Common myeloid progenitor, CD34-positive (primary cell): Measurements from ENCODE around the gene KRT83.
"Not testable (repeated sequence)": the region's sequence is repeated elsewhere in the genome, so short reads cannot be mapped to it uniquely, and the experiment has no call there.

Experiments
- CTCF ChIA-PET: fragments of 350-600 bp; sonication (Branson Sonifier 250); formaldehyde crosslinking; loops from one replicate; lab custom pipeline; 2021; ENCODE audit warnings: antibody characterized with exemption; lab: Charles Lee
- POLR2A ChIA-PET: fragments of 350-600 bp; sonication (Branson Sonifier 250); formaldehyde crosslinking; loops from one replicate; lab custom pipeline; 2021; ENCODE audit warnings: antibody characterized with exemption; lab: Charles Lee
- DNase-seq, 3 donors: peaks; one replicate each; pipeline versions ENCODE4 v3.0.0 to v3.0.0-alpha.2; 2013
- H3K27ac ChIP-seq, 2 experiments: 1 replicate in 1 of 2; 2 replicates in 1 of 2; pipeline ENCODE4 v1.7.0; 2013; ENCODE audit warnings: inconsistent platforms in 2 of 2, low read length in 2 of 2, mild to moderate bottlenecking in 2 of 2, low read depth in 1 of 2, moderate library complexity in 1 of 2; ENCODE audit not compliant: severe bottlenecking in 2 of 2, insufficient read depth in 1 of 2, poor library complexity in 1 of 2
- H3K27me3 ChIP-seq, 5 experiments: replicated peaks in 2 of 5; 1 replicate in 3 of 5; 2 replicates in 2 of 5; pipeline versions ENCODE4 v1.6.1 to v1.7.0; 2013; ENCODE audit warnings: low read length in 4 of 5, mild to moderate bottlenecking in 2 of 5, moderate library complexity in 2 of 5, inconsistent platforms in 1 of 5; ENCODE audit not compliant: insufficient read depth in 5 of 5, control insufficient read depth in 4 of 5
- H3K36me3 ChIP-seq, 4 experiments: 1 replicate in 2 of 4; 2 replicates in 2 of 4; pipeline versions ENCODE4 v1.6.1 to v1.7.0; 2013; ENCODE audit warnings: low read length in 3 of 4, control low read depth in 1 of 4, mild to moderate bottlenecking in 1 of 4; ENCODE audit not compliant: control insufficient read depth in 4 of 4, insufficient read depth in 4 of 4
- H3K4me1 ChIP-seq, 4 experiments: 1 replicate in 3 of 4; 2 replicates in 1 of 4; pipeline versions ENCODE4 v1.6.1 to v1.7.1; 2013; ENCODE audit warnings: low read length in 3 of 4, mild to moderate bottlenecking in 3 of 4, control low read depth in 1 of 4, inconsistent platforms in 1 of 4, moderate library complexity in 1 of 4; ENCODE audit not compliant: control insufficient read depth in 4 of 4, insufficient read depth in 4 of 4; ENCODE audit errors: control extremely low read depth in 1 of 4
- H3K4me3 ChIP-seq, 7 experiments: 1 replicate in 4 of 7; 2 replicates in 3 of 7; pipeline versions ENCODE4 v1.5.1 to v1.7.0; 2013; ENCODE audit warnings: mild to moderate bottlenecking in 7 of 7, low read length in 6 of 7, moderate library complexity in 6 of 7, inconsistent platforms in 2 of 7, low read depth in 2 of 7, control low read depth in 1 of 7; ENCODE audit not compliant: insufficient read depth in 4 of 7, control insufficient read depth in 1 of 7; ENCODE audit errors: extremely low read depth in 1 of 7
- H3K9me3 ChIP-seq, 5 experiments: 1 replicate in 4 of 5; 2 replicates in 1 of 5; pipeline versions ENCODE4 v1.6.1 to v1.7.1; 2013; ENCODE audit warnings: low read length in 4 of 5, mild to moderate bottlenecking in 2 of 5, inconsistent platforms in 1 of 5, low read depth in 1 of 5, moderate library complexity in 1 of 5; ENCODE audit not compliant: control insufficient read depth in 4 of 5, insufficient read depth in 2 of 5; ENCODE audit errors: control extremely low read depth in 1 of 5
- WGBS: methylation state at CpG from one replicate; pipeline ENCODE4 v1.1.5; 2013; ENCODE audit not compliant: insufficient coverage; 5-methylcytosine and 5-hydroxymethylcytosine counted together

Gene KRT83

DNA sequence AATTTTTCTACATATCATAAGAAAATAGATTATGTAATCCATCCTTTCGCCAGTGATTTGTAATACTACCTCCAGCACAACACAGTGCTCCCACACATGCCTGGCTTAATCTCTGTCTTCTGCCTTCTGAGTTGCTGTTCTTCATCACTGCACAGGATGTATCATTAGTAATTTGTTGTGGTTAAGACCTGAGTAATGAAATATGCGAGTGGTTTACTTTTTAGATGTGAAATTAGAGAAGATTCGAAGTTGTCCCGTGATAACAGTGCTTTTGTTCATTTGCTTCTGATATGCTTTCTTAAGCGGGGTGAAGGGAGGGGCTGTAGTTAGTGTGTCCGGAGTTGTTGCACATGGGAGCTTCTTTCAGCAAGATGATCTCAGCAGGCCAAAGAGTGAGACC is 28.0 kb upstream of the KRT83 start:
- H3K27ac ChIP-seq, result no peak overlapping the region
- H3K4me1 ChIP-seq, result peaks cover 0 to 18% (median 7%) of the 10 kb centered on the region in 4 experiments
- peaks cover 0 to 19% (median 0%) of the 10 kb centered on the region in 5 experiments for H3K27me3 ChIP-seq
- no peak overlapping the region for H3K4me3 ChIP-seq
- H3K9me3 ChIP-seq, result no peaks in the 10 kb centered on the region
- no peaks in the 10 kb centered on the region for H3K36me3 ChIP-seq
- ChIA-PET POLR2A (no interaction called here), CTCF (interaction anchor here (0.8 to 2.0 kb wide), 4 partner anchors 10 to 38 kb away, joined by 3 to 9 read pairs (median 4); no protein-coding TSS in a partner anchor)
- WGBS, result 94% methylated on average over 5 of the region's 6 CpGs
- DNase-seq, result no peak

DNA sequence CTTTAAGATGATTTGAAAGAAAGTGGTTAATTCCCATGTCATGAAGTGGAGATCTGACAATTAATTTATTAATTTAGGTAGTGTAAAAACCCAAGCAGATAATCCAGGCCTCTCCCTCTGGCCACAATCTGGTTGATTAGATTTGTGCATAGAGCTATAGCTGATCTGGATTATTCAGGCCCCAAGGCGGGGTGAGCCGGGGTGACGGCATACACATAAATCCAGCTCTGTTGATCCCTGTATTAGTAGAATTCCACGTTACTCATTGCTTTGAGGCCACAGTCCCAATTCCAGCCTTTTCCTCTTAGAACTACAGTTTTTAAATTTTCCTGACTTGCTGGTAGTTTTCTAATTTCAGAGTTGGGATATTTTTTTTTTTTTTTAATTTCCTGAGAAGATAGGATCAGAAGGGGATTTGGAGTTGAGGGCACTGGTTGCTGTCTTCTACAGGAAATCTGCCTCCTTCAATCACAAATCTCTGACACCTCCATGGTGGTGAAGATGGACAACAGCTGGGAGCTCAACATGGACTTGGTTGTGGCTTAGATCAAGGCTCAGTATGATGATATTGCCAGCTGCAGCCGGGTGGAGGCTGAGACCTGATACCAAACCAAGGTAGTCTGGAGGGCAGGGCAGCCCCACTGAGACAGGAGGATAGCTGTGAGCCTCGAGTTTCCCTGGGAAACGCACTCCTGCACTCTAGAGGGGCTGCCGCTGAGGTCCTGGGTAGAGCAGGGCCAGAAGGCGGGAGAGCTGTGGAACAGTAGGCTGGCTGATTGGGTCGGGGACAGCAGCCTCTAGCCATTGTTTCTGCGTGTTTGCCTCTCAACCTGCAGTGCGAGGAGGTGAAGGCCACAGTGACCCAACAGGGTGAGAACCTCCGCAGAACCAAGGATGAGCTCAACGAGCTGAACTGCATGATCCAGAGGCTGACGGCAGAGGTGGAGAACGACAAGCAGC is 26.6 kb upstream of the KRT83 start:
- H3K4me3 ChIP-seq, result no peak overlapping the region
- 89% methylated on average over 13 of the region's 16 CpGs for WGBS
- peaks cover 0 to 19% (median 0%) of the 10 kb centered on the region in 5 experiments for H3K27me3 ChIP-seq
- H3K27ac ChIP-seq, result no peak overlapping the region
- no peaks in the 10 kb centered on the region for H3K36me3 ChIP-seq
- ChIA-PET POLR2A (interaction anchor here (0.7 kb wide), 1 partner anchor 637 kb away, joined by 7 read pairs; no protein-coding TSS in a partner anchor), CTCF (interaction anchor here (0.9 to 2.0 kb wide), 2 partner anchors 37 to 532 kb away, joined by 3 to 5 read pairs; no protein-coding TSS in a partner anchor)
- H3K4me1 ChIP-seq, result peaks cover 0 to 18% (median 7%) of the 10 kb centered on the region in 4 experiments
- H3K9me3 ChIP-seq, result peaks cover 0 to 3% (median 0%) of the 10 kb centered on the region in 5 experiments
- no peak for DNase-seq

DNA sequence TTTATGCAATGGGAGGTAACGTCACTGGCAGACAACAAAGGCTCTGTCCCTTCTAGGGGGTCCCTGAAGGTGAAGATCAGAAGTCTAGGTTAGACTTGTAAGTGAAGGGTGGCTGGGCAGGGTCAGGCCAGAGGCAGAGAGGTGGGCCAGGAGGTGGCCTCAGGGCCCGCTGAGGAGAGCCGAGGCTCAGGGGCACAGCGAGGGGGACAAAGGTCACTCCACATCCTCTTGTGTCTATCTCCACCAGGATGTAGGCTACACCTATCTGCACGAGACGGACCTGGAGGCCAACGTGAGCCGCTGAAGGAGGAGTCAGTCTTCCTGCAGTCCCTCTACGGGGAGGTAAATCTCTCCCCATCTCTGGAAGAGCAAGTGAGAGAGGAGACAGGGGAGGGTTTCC is 25.8 kb upstream of the KRT83 start:
- Histone ChIP-seq H3K27ac (no peak overlapping the region), H3K9me3 (peaks cover 0 to 3% (median 0%) of the 10 kb centered on the region in 5 experiments), H3K27me3 (peaks cover 0 to 19% (median 0%) of the 10 kb centered on the region in 5 experiments), H3K4me1 (peaks cover 0 to 13% (median 6%) of the 10 kb centered on the region in 4 experiments), H3K36me3 (no peaks in the 10 kb centered on the region), H3K4me3 (no peak overlapping the region)
- ChIA-PET CTCF (interaction anchor here (0.9 to 2.0 kb wide), 2 partner anchors 19 to 533 kb away, joined by 3 to 8 read pairs; no protein-coding TSS in a partner anchor), POLR2A (interaction anchor here (0.7 kb wide), 1 partner anchor 638 kb away, joined by 7 read pairs; no protein-coding TSS in a partner anchor)
- 94% methylated on average over 6 of the region's 9 CpGs for WGBS
- no peak for DNase-seq

DNA sequence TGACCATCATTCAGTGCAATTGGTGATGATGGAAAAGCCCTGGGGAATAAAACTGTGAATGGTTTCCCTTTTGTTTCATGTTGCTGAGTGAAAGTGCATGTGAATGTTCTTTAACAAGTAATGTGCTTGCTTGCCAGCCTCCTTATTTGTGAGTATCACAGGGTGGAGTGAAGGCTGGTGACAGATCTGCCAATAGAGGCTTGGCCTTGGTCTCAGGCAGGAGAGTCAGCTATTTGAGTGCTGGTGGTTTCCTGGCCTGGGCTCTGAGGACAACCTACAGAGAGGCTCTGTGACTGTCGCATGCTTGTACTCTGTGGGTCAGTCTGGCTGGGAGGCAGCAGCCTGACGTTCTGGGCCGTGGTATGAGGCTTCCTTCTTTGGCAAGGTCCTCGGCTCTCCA is 25.4 kb upstream of the KRT83 start:
- Histone ChIP-seq H3K36me3 (no peaks in the 10 kb centered on the region), H3K9me3 (peaks cover 0 to 3% (median 0%) of the 10 kb centered on the region in 5 experiments), H3K27ac (no peak overlapping the region), H3K4me1 (peaks cover 0 to 9% (median 3%) of the 10 kb centered on the region in 4 experiments), H3K27me3 (peaks cover 0 to 19% (median 0%) of the 10 kb centered on the region in 5 experiments), H3K4me3 (no peak overlapping the region)
- ChIA-PET CTCF (interaction anchor here (2.0 kb wide), 1 partner anchor 19 kb away, joined by 8 read pairs; no protein-coding TSS in a partner anchor), POLR2A (no interaction called here)
- no peak for DNase-seq
- WGBS, result 47% methylated on average over 3 of the region's 4 CpGs

DNA sequence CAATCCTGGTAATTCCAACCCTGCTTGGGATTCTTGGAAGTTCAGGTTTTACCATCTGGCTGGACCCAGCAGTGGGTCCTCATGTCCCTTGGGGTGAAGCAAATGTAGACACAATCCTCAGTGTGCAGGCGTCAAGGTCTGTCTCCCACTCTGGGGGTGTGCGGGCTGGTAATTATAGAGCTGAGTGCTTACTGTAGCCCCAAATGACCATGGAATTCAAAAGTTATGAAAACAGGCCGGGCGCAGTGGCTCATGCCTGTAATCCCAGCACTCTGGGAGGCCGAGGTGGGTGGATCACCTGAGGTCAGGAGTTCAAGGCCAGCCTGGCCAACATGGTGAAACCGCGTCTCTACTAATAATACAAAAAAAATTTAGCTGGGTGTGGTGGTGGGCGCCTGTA is 23.8 kb upstream of the KRT83 start:
- peaks cover 0 to 17% (median 0%) of the 10 kb centered on the region in 5 experiments for H3K27me3 ChIP-seq
- H3K9me3 ChIP-seq, H3K4me1 ChIP-seq, H3K27ac ChIP-seq, H3K4me3 ChIP-seq, DNase-seq, H3K36me3 ChIP-seq, POLR2A ChIA-PET: not testable (repeated sequence)
- CTCF ChIA-PET, result interaction anchor here (0.7 to 2.2 kb wide), 4 partner anchors 8 to 67 kb away, joined by 3 to 9 read pairs (median 6); no protein-coding TSS in a partner anchor
- no CpG with 5 or more reads among the region's 8 CpGs for WGBS

DNA sequence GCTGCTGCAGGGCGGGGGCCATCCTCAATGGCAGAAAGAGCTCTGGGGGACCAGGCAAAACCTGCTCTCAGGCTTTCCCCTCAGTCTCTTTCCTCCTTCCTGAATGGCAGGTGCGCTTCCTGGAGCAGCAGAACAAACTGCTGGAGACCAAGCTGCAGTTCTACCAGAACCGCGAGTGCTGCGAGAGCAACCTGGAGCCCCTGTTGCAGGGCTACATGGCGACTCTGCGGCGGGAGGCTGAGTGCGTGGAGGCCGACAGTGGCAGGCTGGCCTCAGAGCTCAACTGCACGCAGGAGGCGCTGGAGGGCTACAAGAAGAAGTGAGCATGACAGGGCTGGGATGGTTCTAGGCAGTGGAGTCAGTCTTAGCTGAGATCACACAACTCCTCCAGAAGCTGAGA is 22.9 kb upstream of the KRT83 start:
- WGBS, result 96% methylated on average over 8 of the region's 12 CpGs
- POLR2A ChIA-PET, result no interaction called here

More for the DNA sequence above, 22.9 kb upstream of the KRT83 start:
- Histone ChIP-seq H3K9me3 (peaks cover 0 to 3% (median 0%) of the 10 kb centered on the region in 5 experiments), H3K27ac (no peak overlapping the region), H3K27me3 (peaks cover 0 to 15% (median 0%) of the 10 kb centered on the region in 5 experiments), H3K4me3 (no peak overlapping the region), H3K4me1 (no peaks in the 10 kb centered on the region), H3K36me3 (no peaks in the 10 kb centered on the region)
- no peak for DNase-seq
- CTCF ChIA-PET, result interaction anchor here (0.7 to 2.2 kb wide), 5 partner anchors 17 to 66 kb away, joined by 3 to 9 read pairs (median 4); no protein-coding TSS in a partner anchor
